Measurements from ENCODE around the gene PEX11B.
A peak's percentile ranks its signal among the peaks of the same experiment; 100 is the strongest.
"Not testable (repeated sequence)": the region's sequence is repeated elsewhere in the genome, so short reads cannot be mapped to it uniquely, and the experiment has no call there.

PEX11B gene

GRCh38 chr1:145951526-145951925, 33.0 kb upstream of the PEX11B start:
- DNase-seq, result no peak

- no peak for DNase-seq
These were observed 30.7 kb upstream of the PEX11B start for GRCh38 chr1:145949219-145949618.

GRCh38 chr1:145947551-145947950, 29.0 kb upstream of the PEX11B start:
- no peak for DNase-seq

- DNase-seq, result no peak
These were observed 28.0 kb upstream of the PEX11B start for GRCh38 chr1:145946477-145946986.

- no peak for DNase-seq
These were observed 26.0 kb upstream of the PEX11B start for GRCh38 chr1:145944532-145944931.

GRCh38 chr1:145942871-145943270, 24.4 kb upstream of the PEX11B start:
- DNase-seq, result no peak

GRCh38 chr1:145942405-145942804, 23.9 kb upstream of the PEX11B start:
- no peak for DNase-seq

GRCh38 chr1:145937436-145937835, 18.9 kb upstream of the PEX11B start:
- no peak for DNase-seq

- no peak for DNase-seq
These were observed 17.7 kb upstream of the PEX11B start for GRCh38 chr1:145936247-145936646.

- no peak for DNase-seq
These were observed 17.2 kb upstream of the PEX11B start for GRCh38 chr1:145935708-145936107.

GRCh38 chr1:145932522-145933009, 14.0 kb upstream of the PEX11B start:
- not testable (repeated sequence) for DNase-seq

- DNase-seq, result no peak
These were observed 9.6 kb upstream of the PEX11B start for GRCh38 chr1:145927916-145928643.

GRCh38 chr1:145927063-145927886, 8.8 kb upstream of the PEX11B start, which contains the start of gene RBM8A:
RBM8A (minus strand) TSS chr1:145927484; CDS start chr1:145927426, 58 bp downstream.
- DNase-seq, result peak; percentile 95

GRCh38 chr1:145926686-145927062, 8.2 kb upstream of the PEX11B start:
- no peak for DNase-seq

GRCh38 chr1:145922266-145922665, 3.7 kb upstream of the PEX11B start:
- DNase-seq, result no peak

- not testable (repeated sequence) for DNase-seq
These were observed 1.8 kb upstream of the PEX11B start for GRCh38 chr1:145920297-145920696.

GRCh38 chr1:145918992-145919939, 749 bp upstream of the PEX11B start:
- no peak for DNase-seq

- no peak for DNase-seq
These were observed 922 bp downstream of the PEX11B start for GRCh38 chr1:145917595-145917994.

- no peak for DNase-seq
These were observed 1.8 kb downstream of the PEX11B start for GRCh38 chr1:145916745-145917144.

GRCh38 chr1:145912128-145912641, 6.3 kb downstream of the PEX11B start:
- DNase-seq, result no peak

- DNase-seq, result no peak
These were observed 9.9 kb downstream of the PEX11B start for GRCh38 chr1:145908653-145909052.
